ENCODE measurements around the gene SUSD2.
"Not testable (repeated sequence)": the region's sequence is repeated elsewhere in the genome, so short reads cannot be mapped to it uniquely, and the experiment has no call there.

The SUSD2 gene

GRCh38 chr22:24198682-24199052, 17.4 kb downstream of the SUSD2 start:
- TF ChIP-seq CTCF (IDR thresholded peaks at IDR 0.05; ENCODE audit: low read length) (no peak), EZH2 (IDR thresholded peaks at IDR 0.05; ENCODE audit: borderline replicate concordance, low read length) (no peak)
- H3K9me3 ChIP-seq (ENCODE audit: low read length): no peaks in the 10 kb centered on the region
- no peak overlapping the region for H2AFZ ChIP-seq (ENCODE audit: low read length)
- no peaks in the 10 kb centered on the region for H3K79me2 ChIP-seq (ENCODE audit: insufficient read depth, low read length)
- H3K27me3 ChIP-seq (ENCODE audit: insufficient read depth, low read length): no peaks in the 10 kb centered on the region; the same call in 1 of the 2 replicates
- H3K9me2 ChIP-seq (ENCODE audit: low read depth, low read length): no peaks in the 10 kb centered on the region
- H3K27ac ChIP-seq (ENCODE audit: low read depth, low read length, poor library complexity, severe bottlenecking): no peak overlapping the region
- no peaks in the 10 kb centered on the region for H3K4me1 ChIP-seq (ENCODE audit: insufficient read depth, low read length, severe bottlenecking)
- no peak overlapping the region for H3K4me2 ChIP-seq (ENCODE audit: low read length)
- H3K36me3 ChIP-seq (ENCODE audit: insufficient read depth, low read length): no peaks in the 10 kb centered on the region
- H3K4me3 ChIP-seq (ENCODE audit: low read depth, low read length, poor library complexity, severe bottlenecking): no peak overlapping the region
- H3K9ac ChIP-seq (ENCODE audit: low read length): no peak overlapping the region
- H4K20me1 ChIP-seq (ENCODE audit: insufficient read depth, low read length): no peaks in the 10 kb centered on the region
- no peaks in the 10 kb centered on the region for H3F3A ChIP-seq (ENCODE audit: insufficient read depth, low read length)

GRCh38 chr22:24200619-24201212, 19.4 kb downstream of the SUSD2 start:
- H3K9me3 ChIP-seq (ENCODE audit: low read length): peaks cover 4% of the 10 kb centered on the region; the same call in 1 of the 2 replicates
- peaks cover 8% of the 10 kb centered on the region; the same call in 1 of the 2 replicates for H3K27me3 ChIP-seq (ENCODE audit: insufficient read depth, low read length)
- no peaks in the 10 kb centered on the region for H3F3A ChIP-seq (ENCODE audit: insufficient read depth, low read length)
- H4K20me1 ChIP-seq (ENCODE audit: insufficient read depth, low read length): no peaks in the 10 kb centered on the region
- H3K4me1 ChIP-seq (ENCODE audit: insufficient read depth, low read length, severe bottlenecking): no peaks in the 10 kb centered on the region
- H3K9me2 ChIP-seq (ENCODE audit: low read depth, low read length): no peaks in the 10 kb centered on the region
- H3K4me3 ChIP-seq (ENCODE audit: low read depth, low read length, poor library complexity, severe bottlenecking): no peak overlapping the region
- no peak overlapping the region for H3K9ac ChIP-seq (ENCODE audit: low read length)
- H3K27ac ChIP-seq (ENCODE audit: low read depth, low read length, poor library complexity, severe bottlenecking): no peak overlapping the region
- TF ChIP-seq CTCF (IDR thresholded peaks at IDR 0.05; ENCODE audit: low read length) (no peak), EZH2 (IDR thresholded peaks at IDR 0.05; ENCODE audit: borderline replicate concordance, low read length) (no peak)
- H2AFZ ChIP-seq (ENCODE audit: low read length): no peak overlapping the region
- H3K79me2 ChIP-seq (ENCODE audit: insufficient read depth, low read length): no peaks in the 10 kb centered on the region
- no peak overlapping the region for H3K4me2 ChIP-seq (ENCODE audit: low read length)
- peaks cover 3% of the 10 kb centered on the region; the same call in 1 of the 2 replicates for H3K36me3 ChIP-seq (ENCODE audit: insufficient read depth, low read length)

- peaks cover 3% of the 10 kb centered on the region; the same call in 1 of the 2 replicates for H3K36me3 ChIP-seq (ENCODE audit: insufficient read depth, low read length)
- H3K9ac ChIP-seq (ENCODE audit: low read length): no peak overlapping the region
- H4K20me1 ChIP-seq (ENCODE audit: insufficient read depth, low read length): no peaks in the 10 kb centered on the region
- TF ChIP-seq EZH2 (IDR thresholded peaks at IDR 0.05; ENCODE audit: borderline replicate concordance, low read length) (no peak), CTCF (IDR thresholded peaks at IDR 0.05; ENCODE audit: low read length) (no peak)
- H3K4me1 ChIP-seq (ENCODE audit: insufficient read depth, low read length, severe bottlenecking): no peaks in the 10 kb centered on the region
- peaks cover 4% of the 10 kb centered on the region; the same call in 1 of the 2 replicates for H3K9me3 ChIP-seq (ENCODE audit: low read length)
- no peak overlapping the region for H3K4me3 ChIP-seq (ENCODE audit: low read depth, low read length, poor library complexity, severe bottlenecking)
- H3K9me2 ChIP-seq (ENCODE audit: low read depth, low read length): no peaks in the 10 kb centered on the region
- H3K27me3 ChIP-seq (ENCODE audit: insufficient read depth, low read length): peaks cover 8% of the 10 kb centered on the region; the same call in 1 of the 2 replicates
- H3K27ac ChIP-seq (ENCODE audit: low read depth, low read length, poor library complexity, severe bottlenecking): no peak overlapping the region
- no peaks in the 10 kb centered on the region for H3K79me2 ChIP-seq (ENCODE audit: insufficient read depth, low read length)
- no peaks in the 10 kb centered on the region for H3F3A ChIP-seq (ENCODE audit: insufficient read depth, low read length)
- H3K4me2 ChIP-seq (ENCODE audit: low read length): no peak overlapping the region
- H2AFZ ChIP-seq (ENCODE audit: low read length): no peak overlapping the region
These were observed 20.7 kb downstream of the SUSD2 start for GRCh38 chr22:24201681-24202614.

GRCh38 chr22:24203856-24204255, 22.6 kb downstream of the SUSD2 start:
- not testable (repeated sequence) for H3K27ac ChIP-seq (ENCODE audit: low read depth, low read length, poor library complexity, severe bottlenecking); H3K27me3 ChIP-seq (ENCODE audit: insufficient read depth, low read length); H3K36me3 ChIP-seq (ENCODE audit: insufficient read depth, low read length); H3K4me3 ChIP-seq (ENCODE audit: low read depth, low read length, poor library complexity, severe bottlenecking); H3K79me2 ChIP-seq (ENCODE audit: insufficient read depth, low read length); H3K9me3 ChIP-seq (ENCODE audit: low read length); H4K20me1 ChIP-seq (ENCODE audit: insufficient read depth, low read length); H3F3A ChIP-seq (ENCODE audit: insufficient read depth, low read length); H3K9me2 ChIP-seq (ENCODE audit: low read depth, low read length); H3K4me2 ChIP-seq (ENCODE audit: low read length); H2AFZ ChIP-seq (ENCODE audit: low read length); H3K4me1 ChIP-seq (ENCODE audit: insufficient read depth, low read length, severe bottlenecking); H3K9ac ChIP-seq (ENCODE audit: low read length)
